HG03103 (cell line): ENCODE measurements around the gene DIDO1.
"Not testable (repeated sequence)": the region's sequence is repeated elsewhere in the genome, so short reads cannot be mapped to it uniquely, and the experiment has no call there.

ENCODE experiments used
- ATAC-seq: cut with Tn5 transposase; IDR thresholded peaks from one replicate; pipeline ENCODE4 v1.9.1; 2021; ENCODE audit warnings: low read depth; ENCODE audit not compliant: unreplicated experiment

The DIDO1 gene

DNA sequence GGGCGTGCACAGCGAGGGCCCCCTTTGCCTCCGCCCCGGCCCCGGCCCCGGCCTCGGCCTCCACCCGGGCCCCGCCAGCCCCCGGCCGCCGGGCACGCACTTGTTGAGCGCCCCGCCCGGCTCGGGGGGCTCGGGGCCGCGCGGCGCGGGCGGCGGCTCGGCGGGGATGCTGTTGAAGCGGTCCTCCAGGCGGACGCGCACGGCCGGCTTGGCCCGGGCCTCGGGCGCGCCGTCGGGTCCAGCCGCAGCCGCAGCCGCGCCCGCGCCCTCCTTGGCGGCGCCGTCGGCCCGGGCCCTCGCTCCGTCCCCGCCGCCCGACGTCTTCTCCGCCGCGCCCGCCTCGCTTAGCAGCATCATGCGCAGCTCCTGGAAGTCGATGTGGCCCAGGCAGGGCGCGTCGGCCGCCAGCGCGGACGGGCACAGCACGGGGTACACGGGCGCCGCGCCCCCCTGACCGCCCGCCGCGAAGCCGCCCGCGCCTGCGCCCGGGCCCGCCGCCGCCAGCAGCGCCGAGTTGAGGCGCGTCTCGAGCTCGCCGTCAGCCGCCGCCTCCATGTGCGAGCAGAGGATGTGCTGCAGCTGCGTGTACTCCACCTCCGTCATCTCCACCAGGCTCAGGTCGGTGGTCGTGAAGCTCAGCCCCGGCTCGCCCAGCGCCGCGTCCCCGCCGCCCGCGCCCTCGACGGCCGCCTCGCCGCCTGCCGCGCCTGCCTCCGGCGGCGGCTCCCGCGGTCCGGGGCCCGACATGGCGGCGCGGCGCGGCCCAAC, 65.2 kb downstream of the DIDO1 start:
- ATAC-seq, result peak; percentile 17

DNA sequence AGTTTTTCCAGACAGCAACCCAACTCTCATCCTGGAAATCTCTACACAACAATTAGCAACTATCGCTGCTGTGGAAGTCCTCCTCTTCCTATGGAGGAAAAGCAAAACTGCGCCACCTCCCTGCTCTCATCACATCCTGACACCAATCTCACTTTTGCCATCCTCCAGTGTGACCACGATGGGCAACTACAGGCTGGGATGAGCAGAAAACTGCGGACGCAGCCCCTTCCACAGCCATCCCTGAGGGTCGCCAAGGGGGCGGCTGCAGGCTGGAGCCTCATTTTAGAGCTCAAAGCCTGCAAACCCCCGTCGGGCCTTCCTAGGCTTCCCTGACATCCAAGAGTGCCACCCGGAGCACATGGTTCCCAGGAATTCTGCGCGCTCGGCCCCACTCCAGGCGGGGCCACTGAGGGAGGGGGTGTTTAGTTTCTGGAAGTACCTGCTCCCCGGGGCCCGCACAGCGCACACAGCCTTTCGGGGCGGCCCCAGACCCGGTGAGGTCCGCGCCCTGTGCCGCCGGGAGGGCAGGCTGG, 65.8 kb downstream of the DIDO1 start:
- ATAC-seq, result no peak

DNA sequence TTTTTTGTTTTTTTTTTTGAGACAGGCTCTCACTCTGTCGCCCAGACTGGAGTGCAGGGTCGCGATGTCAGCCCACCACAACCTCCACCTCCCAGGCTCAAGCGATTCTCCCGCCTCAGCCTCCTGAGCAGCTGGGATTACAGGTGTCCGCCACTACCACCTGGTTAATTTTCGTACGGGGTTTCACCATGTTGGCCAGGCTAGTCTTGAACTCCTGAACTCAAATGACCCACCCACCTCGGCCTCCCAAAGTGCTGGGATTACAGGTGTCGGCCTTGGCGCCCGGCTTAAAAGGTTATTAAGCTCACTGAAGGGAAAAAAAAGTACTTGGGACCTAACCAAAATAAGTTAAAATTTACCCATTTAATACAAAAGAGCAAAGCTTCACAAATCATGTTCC, 66.6 kb downstream of the DIDO1 start:
- no peak for ATAC-seq

DNA sequence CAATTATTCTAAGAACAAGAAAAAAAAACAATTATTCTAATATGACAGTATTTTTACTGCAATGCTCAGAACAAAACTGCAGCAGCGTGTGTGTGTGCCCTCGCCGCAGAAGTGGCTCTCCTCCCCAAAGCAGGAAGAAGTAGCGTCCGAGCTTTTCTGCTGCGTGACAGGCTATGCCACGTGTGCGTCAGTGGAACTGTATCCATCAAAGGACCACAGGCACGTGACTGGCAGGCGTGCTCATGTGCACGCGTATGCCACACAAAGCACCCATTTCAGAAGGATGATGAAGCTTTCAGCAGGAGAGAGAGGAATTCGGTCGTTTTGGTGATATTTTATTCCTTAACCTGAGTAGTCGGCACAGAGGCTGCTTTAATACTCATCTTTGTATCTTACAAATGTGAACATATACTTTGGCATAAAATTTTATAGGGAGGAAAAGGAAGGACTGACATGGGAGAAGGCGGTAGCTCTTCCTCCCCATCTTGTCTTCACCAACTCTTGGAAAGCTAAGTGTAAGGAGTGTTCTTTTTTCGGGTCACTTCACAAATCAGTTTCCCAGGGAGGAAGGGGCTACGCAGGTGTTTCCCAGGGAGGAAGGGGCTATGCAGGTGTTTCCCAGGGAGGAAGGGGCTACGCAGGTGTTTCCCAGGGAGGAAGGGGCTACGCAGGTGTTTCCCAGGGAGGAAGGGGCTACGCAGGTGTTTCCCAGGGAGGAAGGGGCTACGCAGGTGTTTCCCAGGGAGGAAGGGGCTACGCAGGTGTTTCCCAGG, 68.1 kb downstream of the DIDO1 start:
- ATAC-seq, result no peak

DNA sequence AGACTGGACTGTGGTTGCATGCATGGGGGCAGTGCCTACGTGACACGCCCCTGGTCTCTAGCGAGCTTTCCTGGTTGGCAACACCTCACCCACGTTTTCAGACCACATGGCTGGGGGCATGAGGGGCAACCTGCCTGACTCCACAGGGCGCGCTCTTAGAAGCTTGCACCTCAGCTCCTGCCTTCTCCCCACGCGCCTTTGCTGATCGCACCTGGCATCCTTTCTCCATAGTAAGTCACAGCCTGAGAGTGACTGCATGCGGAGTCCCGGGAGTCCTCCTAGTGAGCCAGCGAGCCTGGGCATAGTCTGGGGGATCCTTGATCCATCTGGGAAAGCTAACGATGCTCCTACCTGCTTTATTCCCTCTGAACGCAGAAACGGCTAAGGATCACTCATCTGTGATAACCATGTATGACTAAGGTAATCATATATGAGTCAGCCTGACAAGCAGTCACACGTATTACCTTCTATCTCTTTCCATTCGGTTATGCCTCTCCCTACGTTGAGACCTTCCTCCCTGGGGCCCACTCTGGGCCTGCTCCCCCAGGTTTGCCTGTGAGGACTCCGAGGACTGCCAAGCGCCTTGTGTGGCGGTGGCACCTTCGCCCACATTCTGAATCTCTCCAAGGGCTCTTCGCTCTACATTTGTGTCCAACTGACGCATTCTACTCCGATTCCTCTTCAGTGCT, 69.2 kb downstream of the DIDO1 start:
- no peak for ATAC-seq

DNA sequence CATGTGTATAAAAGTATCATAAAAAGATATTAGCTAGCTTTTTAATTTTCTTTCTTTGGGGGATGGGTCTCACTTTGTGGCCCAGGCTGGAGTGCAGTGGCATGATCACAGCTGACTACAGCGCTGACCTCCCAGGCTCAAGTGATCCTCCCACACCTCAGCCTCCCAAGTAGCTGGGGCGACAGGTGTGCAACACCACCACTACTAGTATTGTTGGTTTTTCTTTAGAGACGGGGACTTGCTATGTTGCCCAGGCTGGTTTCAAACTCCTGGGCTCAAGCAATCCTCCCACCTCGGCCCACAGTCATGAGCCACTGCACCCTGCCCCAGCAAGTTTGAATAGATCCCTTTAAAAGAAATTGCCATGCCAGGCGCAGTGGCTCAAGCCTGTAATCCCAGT, 71.2 kb downstream of the DIDO1 start:
- no peak for ATAC-seq

DNA sequence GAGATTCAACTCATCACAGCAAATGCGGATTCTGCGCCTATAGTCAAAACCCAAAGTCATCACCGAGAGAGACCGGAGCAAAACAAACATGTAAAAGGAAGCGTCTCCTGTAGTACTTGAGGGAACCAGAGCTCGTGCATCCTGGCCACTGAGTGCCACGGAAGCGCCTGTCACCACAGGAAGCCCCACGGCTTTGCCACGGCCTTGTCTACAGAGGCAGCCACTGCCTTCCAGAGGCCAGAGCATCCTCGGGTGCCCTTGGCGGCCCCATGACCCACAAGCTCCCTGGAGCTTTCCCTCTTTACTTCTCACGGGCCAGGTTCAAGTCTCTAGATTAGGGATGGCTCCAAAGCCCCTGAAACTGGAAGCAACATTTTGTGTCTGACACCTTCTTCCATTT, 72.2 kb downstream of the DIDO1 start:
- no peak for ATAC-seq

DNA sequence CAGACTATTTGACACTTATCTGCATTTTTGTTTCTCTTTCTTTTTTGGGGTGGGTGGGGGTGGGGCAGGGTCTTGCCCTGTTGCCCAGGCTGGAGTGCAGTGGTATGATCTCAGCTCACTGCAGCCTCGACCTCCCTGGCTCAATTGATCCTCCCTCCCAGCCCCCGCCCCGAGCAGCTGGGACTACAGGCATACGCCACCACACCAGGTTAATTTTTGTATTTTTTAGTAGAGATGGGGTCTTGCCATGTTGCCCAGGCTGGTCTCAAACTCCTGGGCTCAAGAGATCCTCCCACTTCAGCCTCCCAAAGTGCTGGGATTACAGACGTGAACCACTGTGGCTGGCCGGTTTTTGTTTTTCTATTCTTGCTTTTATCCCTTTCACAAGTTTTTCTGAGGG, 73.0 kb downstream of the DIDO1 start:
- not testable (repeated sequence) for ATAC-seq

DNA sequence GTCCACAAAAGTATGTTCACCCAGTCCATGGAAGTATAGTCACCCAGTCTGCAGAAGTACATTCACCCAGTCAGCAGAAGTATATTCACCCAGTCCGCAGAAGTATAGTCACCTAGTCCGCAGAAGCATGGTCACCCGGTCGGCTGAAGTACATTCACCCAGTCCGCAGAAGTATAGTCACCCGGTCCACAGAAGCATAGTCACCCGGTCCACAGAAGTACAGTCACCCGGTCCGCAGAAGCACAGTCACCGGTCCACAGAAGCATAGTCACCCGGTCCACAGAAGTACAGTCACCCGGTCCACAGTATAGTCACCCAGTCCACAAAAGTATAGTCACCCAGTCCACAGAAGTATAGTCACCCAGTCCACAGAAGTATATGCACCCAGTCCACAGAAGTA, 73.5 kb downstream of the DIDO1 start:
- ATAC-seq, result no peak

DNA sequence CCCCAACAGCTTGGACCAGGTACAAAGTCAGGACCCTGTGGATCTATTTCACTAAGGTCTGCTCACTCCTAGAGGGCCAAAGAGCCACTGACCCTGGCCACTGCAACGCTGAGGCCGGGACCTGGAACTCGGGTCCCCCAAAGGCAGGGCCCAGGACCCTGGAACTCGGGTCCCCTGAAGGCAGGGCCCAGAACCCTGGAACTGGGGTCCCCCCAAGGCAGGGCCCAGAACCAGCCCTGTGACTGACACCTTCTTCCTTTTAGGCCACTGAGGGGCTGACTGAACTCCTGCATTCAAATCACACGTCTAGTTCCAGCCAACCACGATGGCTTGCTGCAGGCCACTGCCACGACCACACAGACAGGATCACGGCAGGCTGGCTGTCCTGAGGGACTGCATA, 74.1 kb downstream of the DIDO1 start:
- ATAC-seq, result no peak

DNA sequence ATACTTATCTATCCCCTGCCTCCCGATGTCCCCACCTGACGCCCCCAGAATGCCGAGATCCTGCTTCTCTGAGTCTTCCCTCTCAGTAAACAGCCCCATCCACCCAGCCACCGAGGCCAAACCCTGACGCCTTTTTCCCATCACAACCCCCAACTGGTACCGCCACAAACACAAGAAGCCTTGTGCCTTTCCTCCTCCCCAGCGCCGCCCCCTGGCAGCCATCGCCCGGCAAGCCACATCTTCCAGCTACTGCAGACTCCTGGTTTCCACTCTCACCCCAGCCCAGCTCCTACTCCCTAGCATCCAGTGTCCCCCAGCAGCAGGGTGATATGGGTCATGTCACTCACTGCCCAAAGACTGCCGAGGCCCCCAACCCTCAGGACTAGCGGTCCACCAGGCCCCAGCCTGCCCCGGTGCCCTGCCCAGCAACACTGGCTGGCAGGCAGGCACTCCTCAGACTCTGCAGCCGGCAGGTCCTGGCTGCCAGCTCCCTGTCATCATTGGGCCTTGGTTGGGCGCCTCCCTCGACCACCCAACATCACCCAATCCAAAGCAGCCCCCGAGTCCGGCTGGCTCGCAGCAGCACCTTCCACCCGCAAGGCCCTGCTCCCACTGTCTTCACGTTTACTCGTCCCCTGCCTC, 75.9 kb downstream of the DIDO1 start:
- no peak for ATAC-seq

DNA sequence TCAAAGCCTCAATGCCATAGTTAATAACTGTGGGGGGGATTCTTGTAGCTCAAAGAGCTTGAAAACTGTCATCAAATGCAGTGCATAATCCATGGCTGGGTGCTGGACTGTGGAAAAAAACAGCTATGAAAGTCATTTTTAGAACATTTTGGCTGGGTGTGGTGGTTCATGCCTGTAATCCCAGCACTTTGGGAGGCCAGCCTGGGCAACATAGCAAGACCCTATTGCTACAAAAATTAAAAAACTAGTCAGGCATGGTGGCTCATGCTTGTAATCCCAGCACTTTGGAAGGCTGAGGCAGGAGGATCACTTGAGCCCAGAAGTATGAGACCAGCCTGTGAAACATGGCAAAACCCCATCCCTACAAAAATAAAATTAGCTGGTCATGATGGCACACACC, 76.9 kb downstream of the DIDO1 start:
- ATAC-seq, result no peak

DNA sequence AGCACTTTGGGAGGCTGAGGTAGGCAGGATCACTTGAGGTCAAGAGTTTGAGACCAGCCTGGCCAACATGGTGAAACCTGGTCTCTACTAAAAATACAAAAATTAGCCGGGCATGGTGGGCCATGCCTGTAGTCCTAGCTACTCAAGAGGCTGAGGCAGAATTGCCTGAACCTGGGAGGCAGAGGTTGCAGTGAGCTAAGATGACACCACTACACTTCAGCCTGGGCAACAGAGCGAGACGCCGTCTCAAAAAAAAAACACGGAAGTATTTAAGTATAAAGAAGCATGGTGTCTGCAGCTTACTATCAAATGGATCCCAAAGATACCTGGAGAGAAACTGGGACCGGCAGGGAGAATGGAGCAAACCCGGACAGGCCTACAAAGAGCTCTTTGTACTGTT, 77.4 kb downstream of the DIDO1 start:
- ATAC-seq, result not testable (repeated sequence)

DNA sequence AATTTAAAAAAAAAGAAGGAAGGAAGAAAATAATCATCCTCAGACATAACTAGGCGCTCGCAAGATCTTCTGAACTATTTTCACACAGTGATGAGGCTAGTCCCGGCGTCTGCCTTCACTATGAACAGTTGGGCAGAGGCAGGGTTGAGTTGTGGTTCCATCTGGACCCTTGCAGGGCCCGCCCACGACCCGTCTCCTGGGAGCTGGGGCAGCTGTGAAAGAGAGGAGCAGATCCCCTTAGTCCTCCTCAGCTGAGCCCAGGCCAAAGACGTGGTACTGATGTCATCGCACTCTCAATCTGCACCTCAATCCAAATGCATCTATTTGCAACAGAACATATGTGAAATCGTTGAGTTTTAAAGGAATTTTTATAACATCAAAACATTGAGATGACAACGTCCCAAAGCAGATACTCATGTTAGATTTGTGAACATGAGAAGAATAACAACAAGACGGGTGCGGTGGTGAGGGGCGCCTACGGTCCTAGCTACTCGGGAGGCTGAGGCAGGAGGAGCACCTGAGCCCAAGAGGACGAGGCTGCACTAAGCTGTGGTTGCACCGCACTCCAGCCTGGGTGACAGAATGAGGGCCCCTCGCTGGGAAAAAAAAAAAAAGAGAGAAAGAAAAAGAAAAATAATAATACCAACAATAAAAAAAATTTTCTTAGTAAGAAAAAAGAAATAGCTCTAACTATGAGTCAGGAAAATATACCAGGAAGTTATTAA, 80.0 kb downstream of the DIDO1 start:
- ATAC-seq, result no peak

DNA sequence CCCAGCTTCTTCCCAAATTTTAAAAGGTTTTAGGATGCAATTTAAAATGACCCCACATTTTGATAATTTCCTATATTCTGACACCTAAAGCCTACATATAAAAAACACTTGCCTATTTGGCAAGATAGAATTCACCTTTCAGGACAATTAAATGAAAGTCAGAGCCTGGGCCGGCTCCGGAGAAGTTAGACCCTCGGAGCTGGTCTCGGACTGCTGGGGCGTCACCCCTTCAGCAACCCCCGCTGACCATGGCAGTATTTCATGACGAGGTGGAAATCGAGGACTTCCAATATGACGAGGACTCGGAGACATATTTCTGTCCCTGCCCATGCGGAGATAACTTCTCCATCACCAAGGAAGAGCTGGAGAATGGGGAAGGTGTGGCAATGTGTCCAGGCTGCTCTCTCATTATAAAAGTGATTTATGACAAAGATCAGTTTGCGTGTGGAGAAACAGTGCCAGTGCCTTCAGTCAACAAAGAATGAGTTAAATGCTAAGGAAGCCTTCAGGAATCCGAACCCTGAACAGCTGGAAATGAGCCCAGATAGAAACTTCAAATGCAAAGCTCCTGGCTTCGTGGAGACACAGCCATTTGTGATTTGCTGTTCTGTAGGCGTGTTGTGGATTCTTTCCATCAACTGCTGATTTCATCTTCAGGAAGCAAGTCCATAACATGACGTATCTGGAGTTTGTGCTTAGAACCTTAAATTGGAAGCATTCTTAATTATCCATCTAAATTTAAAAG, 80.7 kb downstream of the DIDO1 start:
- no peak for ATAC-seq

DNA sequence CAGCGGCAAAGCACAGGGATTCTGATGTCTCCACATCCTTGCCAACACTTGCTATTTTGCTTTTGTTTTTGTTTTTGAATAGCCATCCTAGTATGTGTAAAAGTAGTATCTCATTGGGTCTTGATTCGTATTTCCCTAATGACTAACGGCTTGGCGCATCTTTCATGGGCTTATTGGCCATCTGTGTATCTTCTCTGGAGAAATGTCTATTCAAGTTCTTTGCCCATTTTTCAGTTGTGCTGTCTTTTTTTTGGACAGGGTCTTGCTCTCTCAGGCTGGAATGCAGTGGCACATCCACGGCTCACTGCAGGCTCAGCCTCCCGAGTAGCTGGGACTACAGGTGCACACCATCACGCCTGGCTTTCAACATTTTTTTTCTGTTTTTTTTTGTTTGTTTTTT, 82.1 kb downstream of the DIDO1 start:
- ATAC-seq, result no peak

DNA sequence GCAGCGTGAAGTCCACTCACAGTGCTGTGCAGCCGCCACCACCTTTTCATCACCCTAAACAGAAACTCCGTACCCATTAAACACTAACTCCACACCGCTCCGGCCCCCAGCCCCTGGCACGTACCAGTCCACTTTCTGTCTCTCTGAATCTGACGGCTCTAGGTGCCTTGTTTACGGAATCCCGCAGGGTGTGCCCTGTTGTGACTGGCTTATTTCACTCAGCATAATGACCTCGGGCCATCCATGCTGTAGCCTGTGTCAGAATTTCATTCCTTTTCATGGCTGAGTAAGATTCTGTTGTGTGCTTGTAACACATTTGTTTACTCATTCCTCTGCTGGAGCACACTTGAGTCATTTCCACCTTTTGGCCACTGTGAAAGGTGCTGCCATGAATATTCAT, 82.6 kb downstream of the DIDO1 start:
- no peak for ATAC-seq

DNA sequence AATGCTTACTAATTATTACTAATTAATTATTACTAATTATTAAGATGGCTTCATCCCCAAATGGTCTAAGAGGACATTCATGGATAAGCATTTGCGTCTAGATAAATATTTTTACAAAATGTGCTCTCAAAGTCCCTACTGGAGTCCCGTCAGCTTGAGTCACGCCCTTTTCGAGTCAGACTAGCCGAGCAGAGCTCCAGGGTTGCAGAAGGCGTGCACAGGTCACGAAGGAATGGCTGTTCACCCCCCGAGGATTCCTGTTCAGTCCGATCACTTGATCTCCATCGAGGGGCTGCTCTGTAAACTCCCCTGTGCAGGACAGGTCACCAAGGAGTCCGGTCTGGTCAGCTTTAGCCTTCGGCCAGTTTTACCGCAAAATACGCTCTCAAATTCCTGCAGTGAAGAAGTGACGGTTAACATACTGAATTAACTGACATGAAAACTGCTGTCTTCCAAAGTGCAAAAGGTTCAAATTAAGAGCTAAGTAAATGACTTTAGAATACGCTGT, 84.5 kb downstream of the DIDO1 start:
- no peak for ATAC-seq
